Muscle layer of colon (tissue), 2 donors: ENCODE data around the gene DNALI1.
"Not testable (repeated sequence)": the region's sequence is repeated elsewhere in the genome, so short reads cannot be mapped to it uniquely, and the experiment has no call there.

Experiments
- H3K27ac ChIP-seq: one replicate; pipeline ENCODE4 v1.7.0; 2013; ENCODE audit warnings: low read depth, mild to moderate bottlenecking, low read length, moderate library complexity
- H3K27me3 ChIP-seq, 2 donors: one replicate each; pipeline ENCODE4 v1.7.0; 2013; ENCODE audit warnings: low read length in 2 of 2, mild to moderate bottlenecking in 2 of 2; ENCODE audit not compliant: insufficient read depth in 2 of 2, control insufficient read depth in 1 of 2
- H3K36me3 ChIP-seq: one replicate; pipeline ENCODE4 v1.7.0; 2013; ENCODE audit warnings: mild to moderate bottlenecking, low read length; ENCODE audit not compliant: insufficient read depth
- H3K4me1 ChIP-seq: one replicate; pipeline ENCODE4 v1.7.0; 2013; ENCODE audit warnings: mild to moderate bottlenecking, low read length; ENCODE audit not compliant: insufficient read depth
- H3K4me3 ChIP-seq, 2 donors: one replicate each; pipeline ENCODE4 v1.7.0; 2013; ENCODE audit warnings: low read length in 2 of 2, low read depth in 1 of 2, mild to moderate bottlenecking in 1 of 2, moderate library complexity in 1 of 2
- H3K9ac ChIP-seq: one replicate; pipeline ENCODE4 v1.7.0; 2013; ENCODE audit warnings: low read length
- H3K9me3 ChIP-seq: one replicate; pipeline ENCODE4 v1.7.0; 2013; ENCODE audit warnings: mild to moderate bottlenecking, low read length
- donor health status: abdominal sarcoma.
- donor health status: Adenocarcinoma of cecum.

Gene DNALI1

DNA sequence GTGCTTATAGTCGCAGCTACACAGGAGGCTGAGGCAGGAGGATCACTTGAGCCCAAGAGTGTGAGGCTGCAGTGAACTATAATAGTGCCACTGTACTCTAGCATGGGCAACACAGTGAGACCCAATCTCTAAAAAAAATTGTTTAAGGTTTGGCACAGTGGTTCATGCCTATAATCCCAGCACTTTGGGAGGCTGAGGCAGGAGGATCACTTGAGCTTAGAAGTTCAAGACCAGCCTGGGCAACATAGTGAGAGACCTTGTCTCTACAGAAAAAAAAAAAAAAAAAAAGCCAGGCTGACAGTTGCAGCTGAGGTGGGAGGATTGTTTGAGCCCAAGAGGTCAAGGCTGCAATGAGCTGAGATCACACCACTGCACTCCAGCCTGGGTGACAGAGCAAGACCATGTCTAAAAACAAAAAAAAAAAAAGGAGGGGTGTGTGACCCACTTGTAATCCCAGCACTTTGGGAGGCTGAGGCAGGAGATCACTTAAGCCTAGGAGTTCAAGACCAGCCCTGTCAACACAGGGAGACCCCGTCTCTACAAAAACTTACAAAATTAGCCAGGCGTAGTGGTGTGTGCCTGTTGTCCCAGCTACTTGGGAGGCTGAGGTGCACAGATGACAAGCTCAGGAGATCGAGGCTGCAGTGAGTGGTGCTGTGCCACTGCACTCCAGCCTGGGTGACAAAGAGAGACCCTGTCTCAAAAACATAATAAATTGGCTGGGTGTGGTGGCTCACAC lies 24.2 kb upstream of the DNALI1 start:
- not testable (repeated sequence) for H3K27ac ChIP-seq, H3K4me3 ChIP-seq, H3K9me3 ChIP-seq, H3K9ac ChIP-seq, H3K27me3 ChIP-seq
- peaks cover 17% of the 10 kb centered on the region for H3K36me3 ChIP-seq
- peaks cover 13% of the 10 kb centered on the region for H3K4me1 ChIP-seq

DNA sequence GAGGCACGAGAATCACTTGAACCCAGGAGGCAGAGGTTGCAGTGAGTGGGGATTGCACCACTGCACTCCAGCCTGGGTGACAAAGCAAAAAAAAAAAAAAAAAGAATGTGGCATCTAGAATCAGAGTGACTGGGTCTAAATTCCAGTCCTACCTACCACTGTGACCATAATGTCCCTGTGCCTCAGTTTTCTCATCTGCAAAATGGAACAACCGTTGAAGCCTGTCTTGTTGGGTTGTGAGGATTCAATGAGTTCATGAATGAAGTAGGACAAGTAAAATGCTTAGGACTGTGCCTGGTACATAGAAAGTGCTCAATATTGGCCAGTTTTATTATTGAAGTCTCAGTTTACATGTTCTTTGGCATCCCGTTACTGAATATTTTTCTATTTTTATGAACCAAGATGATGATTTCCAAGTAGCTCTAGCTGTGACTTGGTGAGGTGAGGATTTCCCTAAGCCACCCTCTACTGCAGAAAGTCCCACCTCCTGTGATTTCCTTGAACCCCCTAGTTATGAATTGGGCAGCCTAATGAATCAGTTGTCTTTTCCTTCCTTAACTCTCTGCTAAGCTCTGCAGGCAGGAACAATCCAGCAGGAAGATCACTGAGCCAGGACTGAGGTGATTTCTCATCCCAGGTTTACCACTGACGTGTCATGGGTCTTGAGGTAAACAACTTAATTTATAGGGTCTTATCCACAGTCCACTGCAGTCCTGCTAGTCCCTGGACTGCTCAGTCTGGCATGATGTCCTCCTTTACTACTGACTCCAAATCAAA lies 23.2 kb upstream of the DNALI1 start:
- Histone ChIP-seq H3K27ac (no peak overlapping the region), H3K9me3 (no peaks in the 10 kb centered on the region), H3K4me3 (no peak overlapping the region), H3K27me3 (no peaks in the 10 kb centered on the region), H3K9ac (no peak overlapping the region), H3K4me1 (peaks cover 13% of the 10 kb centered on the region), H3K36me3 (peaks cover 25% of the 10 kb centered on the region)

DNA sequence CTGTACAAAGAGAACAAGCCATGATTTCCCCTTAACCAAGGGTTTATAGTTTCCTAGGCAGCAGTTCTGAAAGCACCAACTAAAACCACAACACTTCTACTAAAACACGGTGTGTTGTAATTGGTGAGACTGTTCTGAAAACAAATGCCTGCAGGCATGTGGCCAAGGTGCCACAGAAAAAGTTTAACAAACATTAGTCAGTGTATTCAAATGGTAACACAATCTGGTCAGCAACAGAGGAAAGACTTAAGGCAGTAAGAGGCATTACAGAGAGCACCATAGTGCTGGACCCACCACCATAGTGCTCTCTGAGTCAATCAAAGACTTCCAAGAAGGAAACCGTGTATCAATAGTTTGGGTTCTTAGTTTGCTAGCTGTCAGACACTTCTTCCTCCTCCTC lies 19.4 kb upstream of the DNALI1 start:
- Histone ChIP-seq H3K4me1 (peaks cover 13% of the 10 kb centered on the region), H3K27me3 (no peaks in the 10 kb centered on the region), H3K27ac (no peak overlapping the region), H3K9ac (no peak overlapping the region), H3K4me3 (no peak overlapping the region), H3K9me3 (no peaks in the 10 kb centered on the region), H3K36me3 (peaks cover 48% of the 10 kb centered on the region)

- not testable (repeated sequence) for H3K27ac ChIP-seq, H3K9me3 ChIP-seq, H3K9ac ChIP-seq, H3K27me3 ChIP-seq, H3K4me3 ChIP-seq, H3K4me1 ChIP-seq
- peaks cover 53% of the 10 kb centered on the region for H3K36me3 ChIP-seq
Observed at GRCh38 chr1:37539154-37539553, 17.6 kb upstream of the DNALI1 start.

GRCh38 chr1:37540036-37540785 lies 16.5 kb upstream of the DNALI1 start:
- H3K27me3 ChIP-seq, result no peaks in the 10 kb centered on the region
- no peaks in the 10 kb centered on the region for H3K4me1 ChIP-seq
- no peak overlapping the region for H3K27ac ChIP-seq
- no peak overlapping the region for H3K4me3 ChIP-seq
- peaks cover 63% of the 10 kb centered on the region for H3K36me3 ChIP-seq
- no peaks in the 10 kb centered on the region for H3K9me3 ChIP-seq
- H3K9ac ChIP-seq, result no peak overlapping the region

DNA sequence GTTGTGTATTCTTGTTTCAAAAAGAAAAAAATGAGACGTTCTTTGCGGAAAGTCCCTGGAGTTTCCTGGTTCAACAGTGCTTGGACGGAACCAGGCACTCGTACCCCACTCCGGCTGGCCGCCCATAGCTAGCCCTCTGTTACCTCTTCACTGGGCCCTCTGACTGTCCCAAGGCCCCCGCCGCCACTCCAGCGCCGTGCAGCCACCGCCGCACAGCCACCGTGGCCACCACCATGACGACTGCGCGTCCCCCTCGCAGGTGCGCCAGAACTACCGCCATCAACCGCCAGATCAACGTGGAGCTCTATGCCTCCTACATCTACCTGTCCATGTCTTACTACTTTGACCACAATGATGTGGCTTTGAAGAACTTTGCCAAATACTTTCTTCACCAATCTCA lies 12.2 kb upstream of the DNALI1 start:
- H3K27ac ChIP-seq, result no peak overlapping the region
- H3K36me3 ChIP-seq, result peaks cover 40% of the 10 kb centered on the region
- H3K9me3 ChIP-seq, result no peaks in the 10 kb centered on the region
- H3K4me1 ChIP-seq, result no peaks in the 10 kb centered on the region
- no peak overlapping the region for H3K4me3 ChIP-seq
- no peak overlapping the region for H3K9ac ChIP-seq
- no peaks in the 10 kb centered on the region for H3K27me3 ChIP-seq

GRCh38 chr1:37545019-37545418 lies 11.7 kb upstream of the DNALI1 start:
- Histone ChIP-seq H3K4me3 (no peak overlapping the region), H3K27me3 (no peaks in the 10 kb centered on the region), H3K27ac (no peak overlapping the region), H3K4me1 (no peaks in the 10 kb centered on the region), H3K9me3 (no peaks in the 10 kb centered on the region), H3K9ac (no peak overlapping the region), H3K36me3 (peaks cover 41% of the 10 kb centered on the region)

GRCh38 chr1:37549341-37549740 lies 7.4 kb upstream of the DNALI1 start:
- Histone ChIP-seq H3K9me3 (no peaks in the 10 kb centered on the region), H3K4me3 (no peak overlapping the region), H3K27ac (no peak overlapping the region), H3K9ac (no peak overlapping the region), H3K27me3 (no peaks in the 10 kb centered on the region), H3K36me3 (peaks cover 37% of the 10 kb centered on the region), H3K4me1 (peaks cover 16% of the 10 kb centered on the region)

GRCh38 chr1:37553598-37553926 lies 3.2 kb upstream of the DNALI1 start:
- Histone ChIP-seq H3K27ac (peak overlapping the region; percentile 62), H3K9me3 (no peaks in the 10 kb centered on the region), H3K4me1 (peaks cover 35% of the 10 kb centered on the region), H3K27me3 (no peaks in the 10 kb centered on the region), H3K9ac (peak overlapping the region; percentile 82), H3K4me3 (peak overlapping the region; percentile 36 to 96), H3K36me3 (peaks cover 20% of the 10 kb centered on the region)

DNA sequence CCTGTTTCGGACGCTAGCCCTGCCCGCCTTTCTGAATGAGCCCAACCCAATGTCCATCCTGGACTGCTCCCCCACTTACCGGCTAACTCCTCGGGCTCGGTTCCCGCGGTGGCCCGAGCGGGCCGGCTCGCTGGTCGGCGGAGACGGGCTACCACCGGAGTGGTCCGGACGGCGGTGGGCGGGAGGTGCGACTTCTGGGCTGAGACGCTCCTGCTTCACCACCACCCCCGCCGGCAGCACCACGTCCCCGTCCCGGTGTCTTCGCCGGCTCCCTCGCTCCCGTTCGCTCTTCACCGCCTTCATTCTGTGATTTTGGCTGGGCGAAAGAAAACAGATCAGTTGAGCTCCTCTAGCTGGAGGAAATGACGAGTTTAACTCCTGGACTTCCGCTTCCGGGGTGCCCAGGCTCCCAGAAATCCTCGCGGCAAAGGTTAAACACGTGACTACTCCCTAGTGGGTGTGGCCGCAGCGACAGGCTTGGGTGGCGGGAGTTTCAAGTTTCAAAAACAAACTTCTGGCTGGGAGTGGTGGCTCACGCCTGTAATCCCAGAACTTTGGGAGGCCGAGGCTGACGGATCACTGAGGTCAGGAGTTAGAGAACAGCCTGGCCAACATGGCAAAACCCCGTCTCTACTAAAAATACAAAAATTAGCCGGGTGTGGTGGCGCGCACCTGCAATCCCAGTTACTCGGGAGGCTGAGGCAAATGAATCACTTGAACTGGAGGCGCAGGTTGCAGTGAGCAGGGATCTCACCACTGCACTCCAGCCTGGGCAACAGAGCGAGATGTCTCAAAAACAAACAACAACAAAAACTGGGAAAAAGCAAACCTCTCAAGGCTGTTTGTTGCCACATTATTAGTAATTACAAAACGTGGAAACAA lies 2.6 kb upstream of the DNALI1 start, which contains the start of gene SNIP1:
Gene SNIP1 (minus strand): TSS at position 367 of the 882 bp plus-strand sequence. CDS start 64 bp downstream, at position 303.
- Histone ChIP-seq H3K9me3 (no peaks in the 10 kb centered on the region), H3K4me3 (peak within 1 kb of the TSS; percentile 36 to 96), H3K36me3 (peaks cover 19% of the 10 kb centered on the region), H3K4me1 (peaks cover 35% of the 10 kb centered on the region), H3K9ac (peak within 1 kb of the TSS; percentile 82), H3K27me3 (no peaks in the 10 kb centered on the region), H3K27ac (peak within 1 kb of the TSS; percentile 62)

- Histone ChIP-seq H3K36me3 (peaks cover 8% of the 10 kb centered on the region), H3K27ac (peak overlapping the region; percentile 63), H3K4me3 (peak overlapping the region; percentile 56 to 80), H3K9me3 (no peaks in the 10 kb centered on the region), H3K9ac (no peak overlapping the region), H3K27me3 (no peaks in the 10 kb centered on the region), H3K4me1 (peaks cover 32% of the 10 kb centered on the region)
Observed at GRCh38 chr1:37557402-37557801, 662 bp downstream of the DNALI1 start.
